Hepatocyte (in vitro differentiated cells): Measurements from ENCODE around the gene NUP50. TPM values are rescaled to one million over a fixed set of nuclear protein-coding genes. Genes with fewer than 3 reads are reported as not detected.
A peak's percentile ranks its signal among the peaks of the same experiment; 100 is the strongest.

Experiments
- DNase-seq: peaks from one replicate; pipeline ENCODE4 v3.0.0-alpha.2; 2016; ENCODE audit warnings: low spot score
- H2AFZ ChIP-seq: fragments of 200-600 bp; sonication (generic); 2 replicates; pipeline ENCODE4 v1.6.0; 2016; ENCODE audit warnings: antibody characterized with exemption, mild to moderate bottlenecking
- H3K27ac ChIP-seq: fragments of 200-600 bp; sonication (generic); 2 replicates; pipeline ENCODE4 v1.5.1; 2016; ENCODE audit warnings: mild to moderate bottlenecking
- H3K27me3 ChIP-seq: fragments of 200-600 bp; sonication (generic); 2 replicates; pipeline ENCODE4 v1.6.1; 2016
- H3K36me3 ChIP-seq: fragments of 200-600 bp; sonication (generic); replicated peaks from 2 replicates; pipeline ENCODE4 v1.5.1; 2016; ENCODE audit warnings: low read depth; ENCODE audit not compliant: insufficient read depth
- H3K4me1 ChIP-seq: fragments of 200-600 bp; sonication (generic); 2 replicates; pipeline ENCODE4 v1.5.1; 2016; ENCODE audit warnings: mild to moderate bottlenecking, moderate library complexity; ENCODE audit not compliant: insufficient read depth
- H3K4me2 ChIP-seq: fragments of 200-600 bp; sonication (generic); 2 replicates; pipeline ENCODE4 v1.6.0; 2016
- H3K4me3 ChIP-seq: fragments of 200-600 bp; sonication (generic); 2 replicates; pipeline ENCODE4 v1.5.1; 2016; ENCODE audit warnings: mild to moderate bottlenecking
- H3K79me2 ChIP-seq: fragments of 200-600 bp; sonication (generic); 2 replicates; pipeline ENCODE4 v1.6.0; 2017; ENCODE audit warnings: mild to moderate bottlenecking
- H3K9me2 ChIP-seq: fragments of 200-600 bp; sonication (generic); replicated peaks from 2 replicates; pipeline ENCODE4 v1.6.0; 2017; ENCODE audit warnings: mild to moderate bottlenecking; ENCODE audit not compliant: insufficient read depth
- H3K9me3 ChIP-seq: fragments of 200-600 bp; sonication (generic); 2 replicates; pipeline ENCODE4 v1.5.1; 2016; ENCODE audit warnings: low read depth, mild to moderate bottlenecking
- H4K20me1 ChIP-seq: fragments of 200-600 bp; sonication (generic); 2 replicates; pipeline ENCODE4 v1.6.0; 2016; ENCODE audit warnings: mild to moderate bottlenecking; ENCODE audit not compliant: insufficient read depth, poor library complexity, severe bottlenecking
- CTCF ChIP-seq: fragments of 200-600 bp; sonication (generic); IDR thresholded peaks from 2 replicates; pipeline ENCODE4 v1.5.1; 2016; ENCODE audit warnings: antibody characterized with exemption, mild to moderate bottlenecking; ENCODE audit not compliant: poor library complexity
- EZH2 ChIP-seq: fragments of 200-600 bp; sonication (generic); IDR thresholded peaks from 2 replicates; pipeline ENCODE4 v1.6.1; 2016; ENCODE audit warnings: antibody characterized with exemption, mild to moderate bottlenecking, borderline replicate concordance
- EZH2phosphoT487 ChIP-seq: fragments of 200-600 bp; sonication (generic); IDR thresholded peaks from one replicate; pipeline ENCODE4 v1.6.1; 2018; ENCODE audit warnings: antibody characterized with exemption, mild to moderate bottlenecking, low read depth, moderate library complexity; ENCODE audit not compliant: unreplicated experiment, severe bottlenecking
- WGBS: methylation state at CpG from one replicate; pipeline ENCODE4 v1.1.6; 2016; ENCODE audit warnings: low lambda C conversion rate; ENCODE audit errors: missing lambda C conversion rate; 5-methylcytosine and 5-hydroxymethylcytosine counted together
- polyA plus RNA-seq: library from polyadenylated mRNA; unstranded; fragments of >200 nt; fragmentation: Nextera tagmentation; extraction: Ambion mirVana; gene quantifications from 2 replicates; pipeline ENCODE4 v1.2.1, GENCODE V29; 2016
- total RNA-seq: library from RNA; depleted of rRNA; stranded (reverse); fragments of >200 nt; gene quantifications from 2 replicates; pipeline ENCODE4 v1.2.3, GENCODE V29; 2014

The NUP50 gene
- total and polyA plus RNA-seq, 2 experiments from 2014 or later, result 16.0 to 43.8 TPM

GRCh38 chr22:45231293-45231692 lies 67.6 kb downstream of the NUP50 start:
- Histone ChIP-seq H3K79me2 (peaks cover 10% of the 10 kb centered on the region), H2AFZ (no peak overlapping the region), H3K9me3 (no peaks in the 10 kb centered on the region), H3K27ac (no peak overlapping the region), H3K4me1 (peaks cover 4% of the 10 kb centered on the region), H3K27me3 (no peaks in the 10 kb centered on the region), H3K36me3 (no peaks in the 10 kb centered on the region), H4K20me1 (no peaks in the 10 kb centered on the region), H3K9me2 (no peaks in the 10 kb centered on the region), H3K4me3 (no peak overlapping the region), H3K4me2 (no peak overlapping the region)
- DNase-seq, result no peak
- WGBS, result 76% methylated on average over 2 of the region's 2 CpGs
- TF ChIP-seq EZH2 (no peak), CTCF (no peak)

- H3K4me3 ChIP-seq, result no peak overlapping the region
- H4K20me1 ChIP-seq, result no peaks in the 10 kb centered on the region
- 94% methylated on average over 9 of the region's 10 CpGs for WGBS
- H3K36me3 ChIP-seq, result no peaks in the 10 kb centered on the region
- no peaks in the 10 kb centered on the region for H3K9me2 ChIP-seq
- no peaks in the 10 kb centered on the region for H3K4me1 ChIP-seq
- TF ChIP-seq EZH2 (no peak), CTCF (no peak)
- no peaks in the 10 kb centered on the region for H3K9me3 ChIP-seq
- H2AFZ ChIP-seq, result no peak overlapping the region
- no peak overlapping the region for H3K27ac ChIP-seq
- H3K4me2 ChIP-seq, result no peak overlapping the region
- peaks cover 31% of the 10 kb centered on the region for H3K79me2 ChIP-seq
- H3K27me3 ChIP-seq, result no peaks in the 10 kb centered on the region
- DNase-seq, result no peak
Observed at GRCh38 chr22:45233386-45233785, 69.7 kb downstream of the NUP50 start.

- DNase-seq, result peak; percentile 27
- Histone ChIP-seq H3K27me3 (no peaks in the 10 kb centered on the region), H3K36me3 (no peaks in the 10 kb centered on the region), H2AFZ (no peak overlapping the region), H3K4me2 (no peak overlapping the region), H3K4me1 (no peaks in the 10 kb centered on the region), H3K79me2 (peaks cover 35% of the 10 kb centered on the region), H3K9me2 (no peaks in the 10 kb centered on the region), H3K27ac (no peak overlapping the region), H3K9me3 (no peaks in the 10 kb centered on the region), H4K20me1 (peaks cover 3% of the 10 kb centered on the region), H3K4me3 (no peak overlapping the region)
- TF ChIP-seq EZH2phosphoT487, result no peak
- TF ChIP-seq EZH2, result no peak
- no peak for TF ChIP-seq CTCF
- 86% methylated on average over 10 of the region's 10 CpGs for WGBS
Observed at GRCh38 chr22:45233827-45234226, 70.1 kb downstream of the NUP50 start.

- no peaks in the 10 kb centered on the region for H3K27me3 ChIP-seq
- no peak overlapping the region for H3K27ac ChIP-seq
- peaks cover 8% of the 10 kb centered on the region for H4K20me1 ChIP-seq
- H2AFZ ChIP-seq, result no peak overlapping the region
- H3K4me1 ChIP-seq, result peaks cover 8% of the 10 kb centered on the region
- no peaks in the 10 kb centered on the region for H3K36me3 ChIP-seq
- H3K9me3 ChIP-seq, result no peaks in the 10 kb centered on the region
- H3K4me2 ChIP-seq, result no peak overlapping the region
- no peak for DNase-seq
- H3K79me2 ChIP-seq, result peaks cover 47% of the 10 kb centered on the region
- no peaks in the 10 kb centered on the region for H3K9me2 ChIP-seq
- H3K4me3 ChIP-seq, result no peak overlapping the region
- WGBS, result 88% methylated on average over 23 of the region's 23 CpGs
- TF ChIP-seq EZH2phosphoT487 (no peak), EZH2 (no peak), CTCF (no peak)
Observed at GRCh38 chr22:45235101-45235777, 71.5 kb downstream of the NUP50 start.
